AG20443 (cell line): ENCODE measurements around the gene ACSF2.
"Not testable (repeated sequence)": the region's sequence is repeated elsewhere in the genome, so short reads cannot be mapped to it uniquely, and the experiment has no call there.

Source experiments
- DNase-seq: peaks from one replicate; pipeline ENCODE4 v3.0.0; 2012; ENCODE audit warnings: low spot score, mixed read lengths

ACSF2 gene, protein sequence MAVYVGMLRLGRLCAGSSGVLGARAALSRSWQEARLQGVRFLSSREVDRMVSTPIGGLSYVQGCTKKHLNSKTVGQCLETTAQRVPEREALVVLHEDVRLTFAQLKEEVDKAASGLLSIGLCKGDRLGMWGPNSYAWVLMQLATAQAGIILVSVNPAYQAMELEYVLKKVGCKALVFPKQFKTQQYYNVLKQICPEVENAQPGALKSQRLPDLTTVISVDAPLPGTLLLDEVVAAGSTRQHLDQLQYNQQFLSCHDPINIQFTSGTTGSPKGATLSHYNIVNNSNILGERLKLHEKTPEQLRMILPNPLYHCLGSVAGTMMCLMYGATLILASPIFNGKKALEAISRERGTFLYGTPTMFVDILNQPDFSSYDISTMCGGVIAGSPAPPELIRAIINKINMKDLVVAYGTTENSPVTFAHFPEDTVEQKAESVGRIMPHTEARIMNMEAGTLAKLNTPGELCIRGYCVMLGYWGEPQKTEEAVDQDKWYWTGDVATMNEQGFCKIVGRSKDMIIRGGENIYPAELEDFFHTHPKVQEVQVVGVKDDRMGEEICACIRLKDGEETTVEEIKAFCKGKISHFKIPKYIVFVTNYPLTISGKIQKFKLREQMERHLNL

DNA sequence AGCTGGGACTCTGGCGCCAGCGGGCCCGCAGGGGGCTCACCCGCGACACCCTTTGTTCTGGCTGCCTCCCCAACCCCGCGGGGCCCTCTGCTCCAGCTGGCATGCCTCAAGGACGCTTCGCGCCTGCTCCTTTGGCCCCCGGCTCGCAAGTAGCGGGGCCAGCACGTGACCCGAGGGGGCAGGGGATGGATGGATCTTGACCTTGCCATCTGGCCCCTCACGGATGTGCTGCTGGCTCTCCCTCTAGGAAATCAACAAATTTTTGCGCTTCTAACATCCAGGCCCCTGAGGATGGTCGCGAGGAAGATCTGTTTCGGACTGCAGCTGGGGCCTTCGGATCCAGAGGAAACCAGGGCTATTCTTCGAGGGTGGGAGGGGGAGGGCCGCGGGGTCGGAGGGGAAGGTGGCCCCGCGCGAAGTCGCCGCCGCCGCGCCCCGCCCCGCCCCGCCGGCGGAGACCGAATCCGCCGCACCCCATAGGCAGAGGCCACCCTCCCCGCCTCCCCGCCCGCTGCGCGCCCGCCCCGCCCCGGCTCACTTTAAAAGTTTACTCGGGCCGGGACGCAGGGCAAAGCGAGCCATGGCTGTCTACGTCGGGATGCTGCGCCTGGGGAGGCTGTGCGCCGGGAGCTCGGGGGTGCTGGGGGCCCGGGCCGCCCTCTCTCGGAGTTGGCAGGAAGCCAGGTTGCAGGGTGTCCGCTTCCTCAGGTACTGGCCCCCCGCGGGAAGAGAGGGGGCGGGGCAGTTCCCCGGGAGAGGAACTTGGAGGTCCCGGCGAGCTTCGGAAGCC, at the start of gene ACSF2:
Gene ACSF2 (plus strand): TSS at position 537 of the 790 bp plus-strand sequence. CDS start 44 bp downstream, at position 581.
- DNase-seq = peak; percentile 94

DNA sequence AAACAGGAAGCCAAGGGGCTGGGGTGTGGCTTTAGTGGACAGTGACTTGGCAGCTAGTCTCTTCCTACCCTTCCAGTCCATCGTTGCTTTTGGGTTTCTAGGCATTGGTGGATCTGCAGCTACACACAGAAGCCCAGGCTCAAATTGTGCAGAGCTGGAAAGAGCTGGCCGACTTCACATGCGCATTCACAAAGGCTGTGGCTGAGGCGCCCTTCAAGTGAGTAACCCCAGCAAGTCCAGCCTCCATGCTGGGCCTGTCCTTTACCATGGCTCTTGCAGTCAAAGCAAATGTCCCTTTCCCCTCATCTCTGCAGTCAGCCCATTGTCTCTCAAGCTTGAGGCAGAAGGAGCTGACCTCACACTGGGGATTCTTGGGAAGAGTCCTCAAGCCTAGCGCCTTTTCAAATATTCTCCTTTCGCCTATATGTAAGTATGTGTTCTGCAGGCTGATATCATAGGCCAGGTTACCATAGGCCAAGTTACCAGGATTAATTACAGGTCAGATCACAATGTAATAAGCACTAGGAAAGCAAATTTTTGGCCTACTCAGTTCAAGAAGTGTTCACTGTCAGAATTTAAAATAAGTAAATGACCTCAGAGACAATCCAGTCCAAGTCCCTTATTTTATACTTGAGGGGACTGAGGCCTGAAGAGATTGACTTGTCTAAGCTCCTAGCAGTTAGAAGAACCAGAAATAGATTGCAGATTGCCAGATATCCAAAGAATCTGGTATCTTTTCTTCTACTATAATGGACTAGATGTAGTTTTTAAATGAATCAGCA, 46.5 kb upstream of the ACSF2 start:
- no peak for DNase-seq

DNA sequence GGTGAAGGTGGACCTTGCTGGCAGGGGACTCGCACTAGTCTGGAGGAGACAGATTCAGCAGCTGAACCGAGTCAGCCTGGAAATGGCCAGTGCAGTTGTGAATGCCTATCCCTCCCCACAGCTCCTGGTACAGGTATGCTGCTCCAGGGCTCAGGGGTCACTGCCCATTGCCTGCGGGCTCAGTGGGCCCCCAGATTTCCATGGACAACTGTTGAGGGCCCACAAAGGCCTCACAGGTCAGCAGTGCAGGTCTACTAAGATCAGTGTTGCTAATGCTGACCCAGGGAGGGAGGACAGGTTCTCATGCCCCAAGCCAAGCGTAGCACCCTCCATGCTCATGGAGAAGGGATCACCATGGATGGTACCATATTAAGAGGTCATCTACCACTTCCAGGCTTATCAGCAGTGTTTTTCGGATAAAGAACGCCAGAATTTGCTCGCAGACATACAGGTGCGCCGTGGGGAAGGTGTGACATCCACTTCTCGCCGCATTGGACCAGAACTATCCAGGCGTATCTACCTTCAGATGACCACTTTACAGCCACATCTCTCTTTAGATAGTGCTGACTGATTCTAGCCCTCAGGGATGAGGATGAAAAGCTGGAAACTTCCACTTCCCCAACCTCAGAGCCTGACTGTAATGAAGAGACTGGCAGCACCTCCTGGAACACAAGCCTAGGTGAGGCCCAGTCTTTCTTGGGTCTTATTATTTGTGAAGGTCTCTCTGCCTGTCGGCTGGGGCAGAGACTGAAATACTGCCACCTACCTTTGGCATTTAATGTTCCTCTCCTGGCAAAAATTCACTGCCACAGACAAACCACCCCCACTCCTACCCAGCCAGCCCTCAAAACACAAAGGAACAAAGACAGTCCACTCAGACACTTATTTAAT, 45.4 kb upstream of the ACSF2 start:
- no peak for DNase-seq

DNA sequence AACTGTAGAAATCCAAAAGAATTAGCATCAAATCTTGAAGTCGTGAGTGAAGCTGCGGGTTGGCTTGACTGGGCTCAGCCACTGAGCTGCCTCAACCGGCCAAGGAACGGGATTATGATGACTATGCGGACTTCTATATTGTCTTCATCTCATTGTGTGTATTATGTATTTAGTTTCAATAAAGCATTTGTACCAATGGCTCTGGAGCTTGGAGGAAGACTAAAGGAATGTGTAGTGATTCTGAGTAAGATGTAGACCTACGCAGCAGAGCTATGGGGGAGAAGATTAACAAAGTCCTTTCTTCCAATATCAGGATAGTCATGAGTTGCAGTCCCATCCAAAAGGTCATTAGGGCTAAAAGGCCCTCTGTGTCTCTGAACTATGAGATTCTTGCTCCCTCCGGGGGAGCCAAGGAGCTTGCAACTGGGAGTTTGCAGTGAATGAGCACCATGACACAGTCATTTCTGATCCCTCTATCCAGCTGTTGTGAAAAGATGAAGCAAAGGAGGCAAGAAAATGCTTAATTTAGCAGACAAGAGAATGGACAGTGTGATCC, 44.7 kb upstream of the ACSF2 start:
- no peak for DNase-seq

DNA sequence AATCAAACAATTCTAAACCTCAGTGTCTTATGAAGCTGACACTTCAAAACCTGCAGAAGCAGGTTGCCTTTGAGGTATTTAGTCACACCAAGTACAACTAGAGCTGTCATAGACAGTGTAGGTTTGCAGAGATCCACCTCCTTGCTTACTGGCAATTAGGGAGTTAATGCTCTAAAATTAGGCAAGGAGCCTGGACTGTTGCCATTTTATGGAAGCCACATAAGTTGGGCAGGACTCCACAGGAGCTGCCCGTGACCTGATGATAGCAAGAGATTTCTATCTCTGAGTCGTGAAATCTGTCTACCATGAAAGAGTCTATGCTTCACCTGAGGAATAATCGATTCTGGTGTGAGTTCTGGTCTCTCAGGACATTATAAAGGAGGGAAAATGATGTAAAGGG, 44.1 kb upstream of the ACSF2 start:
- no peak for DNase-seq

DNA sequence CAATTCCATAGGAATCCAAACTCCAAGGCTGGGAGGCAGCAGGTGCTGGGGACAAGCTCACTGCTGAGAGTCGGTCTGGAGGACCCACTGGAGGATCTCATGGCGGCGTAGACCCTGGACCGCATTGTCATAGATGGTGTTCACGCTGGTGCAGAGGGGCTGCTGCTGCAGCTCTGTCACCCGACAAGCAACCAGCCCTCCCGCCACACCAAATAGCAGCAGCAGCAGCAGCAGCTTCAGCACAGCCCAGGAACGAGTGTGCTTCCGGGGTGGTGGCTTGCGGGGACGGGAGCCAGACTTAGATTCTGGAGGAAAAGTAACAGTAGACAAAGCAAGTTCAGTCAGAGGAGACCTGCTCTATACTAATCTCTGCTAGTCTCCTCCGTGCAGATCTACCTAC, 43.1 kb upstream of the ACSF2 start:
- no peak for DNase-seq

DNA sequence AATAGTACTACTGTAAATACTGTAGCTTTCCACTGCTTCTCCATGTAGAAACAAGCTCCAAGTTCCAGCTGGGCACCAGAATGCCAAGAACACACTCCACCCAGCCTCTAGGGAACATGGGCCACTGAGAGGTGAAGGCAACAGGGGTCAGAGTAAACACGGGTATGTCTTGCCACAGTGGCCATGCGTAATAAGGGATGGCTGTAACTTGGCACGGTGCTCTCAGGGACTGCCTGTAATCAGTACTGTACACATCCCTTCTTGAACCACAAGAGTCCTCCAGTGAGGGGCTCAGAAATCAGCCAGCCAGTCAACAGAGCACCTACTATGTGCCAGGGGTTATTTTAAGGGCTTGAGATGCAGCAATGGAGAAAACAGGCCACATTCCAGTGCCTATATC, 39.5 kb upstream of the ACSF2 start:
- DNase-seq = no peak

DNA sequence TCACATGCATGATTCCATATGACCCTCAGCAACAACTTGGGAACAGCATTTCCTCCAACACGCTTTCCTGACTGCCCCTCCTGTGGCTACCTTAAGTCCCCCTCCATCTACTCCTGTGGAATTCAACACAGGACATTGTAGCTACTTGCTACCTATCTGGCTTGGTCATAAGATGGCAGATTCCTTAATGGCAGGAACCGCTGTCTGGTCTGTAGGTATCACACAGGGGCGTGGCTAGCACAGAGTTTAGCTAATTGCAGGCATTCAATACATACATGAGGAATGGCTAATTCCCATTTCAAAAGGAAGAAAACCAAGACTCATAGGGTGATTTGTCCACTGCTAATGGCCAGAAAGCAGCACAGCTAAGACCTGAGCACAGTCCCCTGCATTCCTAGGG, 37.3 kb upstream of the ACSF2 start:
- DNase-seq = no peak

DNA sequence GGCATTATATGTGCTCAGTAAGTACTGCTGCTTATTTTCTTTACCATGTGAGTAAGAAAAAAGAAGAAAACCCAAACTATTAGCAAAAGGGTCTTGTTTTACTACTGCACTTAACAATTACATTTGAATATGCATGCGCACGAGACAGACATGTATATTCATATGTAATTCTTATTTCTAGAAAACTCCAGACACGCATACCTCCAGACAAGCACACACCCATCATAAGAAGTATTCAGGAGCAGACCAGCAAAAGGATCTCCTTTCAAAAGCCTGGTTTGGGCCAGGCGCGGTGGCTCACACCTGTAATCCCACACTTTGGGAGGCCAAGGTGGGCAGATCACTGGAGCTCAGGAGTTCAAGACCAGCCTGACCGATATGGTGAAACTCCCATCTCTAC, 36.5 kb upstream of the ACSF2 start:
- DNase-seq = no peak

DNA sequence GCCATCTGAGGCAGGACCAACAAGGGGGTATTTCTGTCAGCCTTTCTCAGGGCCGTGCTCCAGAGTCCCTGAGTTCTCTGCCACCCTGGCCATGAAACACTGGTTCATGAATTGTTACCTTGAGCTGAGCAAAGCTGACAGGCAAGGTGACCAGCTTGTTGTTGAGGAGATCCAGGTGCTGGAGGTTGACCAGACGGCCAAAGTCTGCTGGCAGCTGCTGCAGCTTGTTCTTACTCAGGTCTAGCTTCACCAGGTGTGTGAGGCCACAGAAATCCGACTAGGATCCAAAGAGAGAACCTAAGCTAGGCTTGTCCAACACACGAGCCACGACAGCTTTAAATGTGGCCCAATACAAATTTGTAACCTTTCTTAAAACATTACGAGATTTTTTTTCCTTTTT, 33.4 kb upstream of the ACSF2 start:
- DNase-seq = no peak

DNA sequence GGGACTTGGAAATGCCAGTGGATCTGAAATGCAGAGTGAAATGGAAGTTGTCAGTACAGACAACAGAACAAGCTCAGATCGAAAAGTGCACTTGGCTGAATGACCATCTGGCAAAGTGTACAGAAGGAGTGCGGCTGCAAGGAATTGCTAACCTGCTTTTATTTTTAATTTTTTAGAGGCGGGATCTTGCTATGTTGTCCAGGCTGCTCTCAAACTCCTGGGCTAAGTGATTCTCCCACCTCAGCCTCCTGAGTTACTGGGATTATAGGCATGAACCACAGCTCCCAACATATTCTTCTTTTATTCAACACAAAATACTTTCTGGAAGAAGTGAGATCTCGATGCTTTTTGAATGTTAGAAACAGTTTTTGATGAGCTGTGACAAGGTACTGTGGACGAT, 32.3 kb upstream of the ACSF2 start:
- DNase-seq = no peak

DNA sequence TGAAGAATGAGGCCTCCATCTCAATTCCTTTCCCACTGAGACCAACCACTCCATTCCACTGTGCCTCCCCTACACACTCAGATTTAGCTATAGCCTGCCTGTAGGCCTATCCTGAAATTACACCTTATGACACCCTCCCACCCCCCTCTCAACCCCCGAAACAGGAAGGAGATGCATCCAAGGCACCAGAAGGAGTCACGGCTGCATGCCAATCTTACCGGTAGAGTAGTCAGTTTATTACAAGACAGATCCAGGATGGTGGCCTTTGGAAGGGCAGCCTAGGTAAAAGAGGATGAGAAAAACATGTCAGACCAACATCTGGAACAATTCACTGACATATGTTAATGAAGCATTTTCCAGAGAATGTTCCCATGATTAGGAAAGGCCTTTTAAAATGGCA, 31.3 kb upstream of the ACSF2 start:
- DNase-seq = no peak

DNA sequence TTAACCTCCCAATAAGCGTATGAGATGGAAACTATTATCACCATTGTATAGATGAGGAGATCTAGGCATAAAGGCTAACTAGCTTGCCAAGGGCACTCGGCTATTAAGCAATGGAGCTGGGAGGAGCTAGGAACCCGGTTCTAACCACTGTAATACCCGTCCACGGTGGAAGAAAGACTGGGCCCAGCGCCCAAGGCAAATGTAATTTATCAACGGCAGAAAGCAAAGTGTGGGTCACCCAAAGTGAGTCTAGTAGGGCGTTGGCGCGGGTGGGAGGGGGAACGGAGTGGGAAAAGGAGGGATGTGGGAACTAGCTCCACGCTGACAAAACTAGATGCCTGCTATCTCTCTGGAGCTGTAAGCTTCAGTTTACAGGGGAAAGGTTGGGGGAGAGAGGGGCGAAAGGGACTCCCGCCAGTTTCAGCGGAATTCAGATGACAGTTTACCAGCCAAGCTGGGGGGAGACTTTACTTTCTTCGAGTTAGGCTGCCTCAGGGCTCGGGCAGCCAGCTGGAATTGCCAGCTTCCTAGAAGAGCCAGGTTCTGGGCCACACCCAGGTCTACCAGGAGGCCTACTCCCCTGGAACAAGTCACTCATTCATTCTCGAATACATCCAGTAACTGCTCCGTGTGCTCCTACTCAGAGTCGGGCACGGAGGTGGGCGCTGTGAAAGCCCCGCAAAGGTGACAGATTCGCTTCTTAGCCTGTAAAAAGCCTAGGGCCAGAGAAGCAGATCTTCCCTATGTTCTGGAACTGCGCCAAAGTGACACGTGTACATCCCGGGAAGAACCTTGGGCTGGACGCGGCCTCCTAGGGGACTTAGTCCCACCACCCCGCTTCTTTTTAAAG, 29.5 kb upstream of the ACSF2 start:
- DNase-seq = peak; percentile 76

DNA sequence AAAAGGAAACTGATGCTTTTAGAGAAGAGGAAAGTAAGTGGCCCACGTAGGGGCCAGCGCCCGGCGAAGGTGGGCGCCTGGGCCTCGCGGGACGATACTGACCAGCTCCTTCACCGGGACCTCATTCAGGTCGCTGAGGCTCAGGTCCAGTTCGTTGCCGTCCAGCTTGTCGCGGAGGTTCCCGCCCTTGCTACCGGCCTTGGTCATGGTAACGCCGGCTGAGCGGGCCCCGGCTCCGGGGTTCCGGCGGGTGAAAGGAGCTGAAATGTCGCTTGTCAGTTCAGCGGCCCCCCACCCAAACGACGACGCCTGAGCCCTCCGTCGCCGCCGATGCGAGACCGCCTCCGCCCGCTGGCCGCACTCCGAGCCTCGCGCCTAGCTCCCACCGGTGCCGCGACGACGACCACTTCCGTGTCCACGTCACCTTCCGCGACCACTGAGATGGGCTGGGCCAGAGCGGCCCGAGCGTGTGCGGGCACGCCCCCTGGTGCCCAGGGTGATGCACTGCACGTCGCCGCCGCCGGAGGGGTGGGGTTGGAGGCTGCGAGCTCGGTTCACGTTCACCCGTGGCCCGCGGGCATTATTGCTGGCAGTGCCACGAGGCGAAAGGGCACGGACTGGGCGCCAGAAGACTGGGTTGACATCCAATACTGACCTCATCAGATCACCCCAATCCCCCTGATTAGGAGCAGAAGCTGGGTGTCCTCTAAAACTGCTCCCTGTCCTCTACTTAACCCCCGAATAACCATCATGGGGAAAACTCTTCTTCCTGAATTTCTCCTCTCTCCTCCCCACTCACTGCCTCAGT, 28.7 kb upstream of the ACSF2 start, which contains the start of gene LRRC59:
Gene LRRC59 (minus strand): TSS at position 413 of the 808 bp plus-strand sequence. CDS start 206 bp downstream, at position 207.
- DNase-seq = peak; percentile 95

DNA sequence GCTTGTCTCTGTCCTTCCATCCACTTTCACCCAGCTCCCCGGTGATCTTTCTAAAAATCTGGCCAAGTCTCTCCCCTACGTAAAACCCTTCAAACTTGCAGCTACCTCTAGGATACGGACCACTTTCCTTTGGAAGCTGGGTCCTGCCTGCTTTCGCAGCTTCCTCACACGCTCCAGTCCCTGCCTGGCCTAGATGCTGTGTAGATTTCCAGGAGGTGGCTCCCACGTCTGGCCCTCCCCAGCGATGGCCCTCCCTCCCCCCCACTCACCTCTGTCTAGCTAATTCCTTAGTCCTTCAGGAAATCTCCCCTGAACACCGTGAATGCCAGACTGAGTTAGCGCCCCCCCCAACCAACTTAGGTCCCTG, 28.1 kb upstream of the ACSF2 start:
- DNase-seq = no peak

DNA sequence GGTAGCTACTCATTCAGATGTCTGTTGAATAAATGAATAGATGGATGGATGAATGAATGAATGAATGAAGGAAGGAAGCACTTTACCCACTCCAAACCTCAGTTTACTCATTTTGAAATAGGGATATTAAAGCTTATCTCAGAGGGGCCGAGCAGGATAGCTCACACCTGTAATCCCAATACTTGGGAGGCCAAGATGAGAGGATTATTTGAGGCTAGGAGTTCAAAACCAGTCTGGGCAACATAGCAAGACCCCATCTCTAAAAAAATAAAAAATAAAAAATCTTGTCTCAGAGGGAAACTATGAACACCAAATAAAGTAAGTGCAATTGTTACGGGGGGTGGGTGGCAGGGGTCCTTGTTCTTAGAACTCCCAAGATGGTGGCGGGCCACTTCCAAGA, 27.3 kb upstream of the ACSF2 start:
- not testable (repeated sequence) for DNase-seq

DNA sequence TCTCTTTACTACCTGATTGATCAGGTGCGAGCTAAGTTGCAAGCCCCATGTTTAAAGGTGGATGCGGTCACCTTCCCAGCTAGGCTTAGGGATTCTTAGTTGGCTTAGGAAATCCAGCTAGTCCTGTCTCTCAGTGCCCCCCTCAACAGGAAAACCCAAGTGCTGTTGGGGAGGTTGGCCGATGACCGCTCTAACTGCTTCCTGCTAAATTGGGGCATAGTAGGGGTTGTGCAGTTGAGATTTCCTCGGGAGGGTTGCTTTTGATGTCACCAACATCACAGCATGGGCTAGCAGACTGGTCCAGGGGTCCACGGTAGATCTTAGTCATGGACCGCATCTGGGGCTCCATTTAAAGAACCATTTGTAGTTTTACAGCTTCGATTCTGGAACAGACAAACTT, 26.4 kb upstream of the ACSF2 start:
- DNase-seq = not testable (repeated sequence)

DNA sequence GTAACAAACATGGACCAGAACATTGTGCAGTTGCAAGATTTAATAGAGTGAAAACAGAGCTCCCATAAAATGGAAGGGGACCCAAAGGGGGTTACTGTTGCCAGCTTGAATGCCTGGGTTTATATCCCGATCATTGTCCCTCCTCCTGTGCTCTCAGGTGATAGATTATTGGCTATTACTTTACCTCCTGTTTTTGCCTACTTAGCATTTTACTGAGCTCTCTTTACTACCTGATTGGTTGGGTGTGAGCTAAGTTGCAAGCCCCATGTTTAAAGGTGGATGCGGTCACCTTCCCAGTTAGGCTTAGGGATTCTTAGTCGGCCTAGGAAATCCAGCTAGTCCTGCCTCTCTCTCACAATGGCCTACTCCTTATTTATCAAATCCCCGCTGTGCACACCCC, 20.7 kb upstream of the ACSF2 start:
- DNase-seq = not testable (repeated sequence)

DNA sequence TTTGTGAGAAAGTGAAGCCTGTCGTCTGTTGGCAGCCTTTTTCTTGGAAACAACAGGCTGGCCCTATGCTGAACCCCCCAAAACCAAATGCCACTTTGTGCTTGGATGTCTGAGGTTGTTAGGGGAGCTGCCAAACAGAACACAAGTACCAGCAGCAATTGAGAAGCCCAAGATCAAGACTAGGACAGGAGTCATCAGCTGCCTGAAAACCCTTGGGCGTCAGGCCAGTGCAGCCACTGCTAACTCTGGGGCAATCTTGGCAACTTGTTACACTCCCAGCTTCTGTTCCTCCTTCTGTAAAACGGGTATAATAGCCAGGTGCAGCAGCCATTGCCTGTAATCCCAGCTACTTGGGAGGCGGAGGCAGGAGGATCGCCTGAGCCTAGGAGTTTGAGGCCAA, 19.4 kb upstream of the ACSF2 start:
- DNase-seq = no peak
